ENCODE results near the gene LGALS9B.
"Not testable (repeated sequence)": the region's sequence is repeated elsewhere in the genome, so short reads cannot be mapped to it uniquely, and the experiment has no call there.

Gene LGALS9B

DNA sequence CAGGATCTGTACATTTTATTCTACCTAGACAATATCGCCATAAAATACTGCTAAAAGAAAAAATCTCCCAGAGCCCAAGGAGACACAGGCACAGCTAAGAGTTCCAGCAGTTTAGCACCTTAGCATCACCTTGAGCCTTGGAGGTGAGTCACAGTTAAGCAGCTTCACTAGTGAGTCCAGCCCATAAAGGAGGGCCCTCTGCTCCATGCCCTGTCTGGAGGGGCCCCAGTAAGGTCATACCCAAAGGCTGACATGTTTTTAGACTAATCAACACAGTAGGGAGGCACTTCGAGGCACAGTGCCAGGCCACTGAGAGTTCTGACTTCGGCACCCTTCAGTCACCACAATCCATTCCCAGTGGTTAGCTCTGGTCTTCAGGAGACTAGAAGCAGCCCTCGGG is 2.6 kb upstream of the LGALS9B start:
- FAIRE-seq; DNase-seq (ENCODE audit: insufficient read length, low spot score): not testable (repeated sequence)

DNA sequence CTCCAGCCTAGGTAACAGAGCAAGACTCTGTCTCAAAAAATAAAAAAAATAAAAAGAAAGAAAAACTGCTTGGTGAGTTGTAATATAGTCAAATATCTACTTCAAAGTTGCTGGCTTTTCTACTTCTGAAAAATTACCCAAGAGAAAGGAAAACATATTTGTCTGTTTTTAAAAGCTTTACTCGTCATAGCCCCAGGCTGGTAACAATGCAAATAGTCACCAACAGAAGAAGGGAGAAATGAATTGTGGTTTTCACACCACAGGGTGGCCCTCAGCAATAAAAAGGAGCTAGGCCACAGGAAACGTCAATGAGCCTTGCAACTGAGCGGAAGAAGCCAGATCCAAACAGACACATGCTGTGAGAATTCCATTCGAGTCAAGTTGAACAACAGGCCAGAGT is 1.8 kb upstream of the LGALS9B start:
- not testable (repeated sequence) for DNase-seq (ENCODE audit: insufficient read length, low spot score); FAIRE-seq

DNA sequence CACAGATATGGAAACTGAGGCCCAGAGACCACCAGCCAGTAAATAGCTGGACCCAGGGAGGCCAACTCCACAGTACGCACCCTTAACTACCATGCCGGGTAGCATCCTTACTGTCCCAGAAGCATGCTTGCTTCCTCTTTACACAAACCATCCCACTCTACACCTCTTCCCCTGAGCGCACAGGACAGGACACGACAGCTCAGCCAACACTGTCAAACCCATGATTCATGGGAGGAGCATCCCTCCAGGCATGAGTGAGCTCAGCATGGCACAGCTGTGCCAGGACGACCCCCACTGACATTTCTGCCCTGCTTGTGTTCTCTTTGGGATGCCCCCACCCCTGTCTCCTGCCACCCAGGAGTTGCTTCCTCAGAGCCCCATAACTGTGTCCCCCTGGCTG is 340 bp downstream of the LGALS9B start:
- FAIRE-seq = not testable (repeated sequence)

DNA sequence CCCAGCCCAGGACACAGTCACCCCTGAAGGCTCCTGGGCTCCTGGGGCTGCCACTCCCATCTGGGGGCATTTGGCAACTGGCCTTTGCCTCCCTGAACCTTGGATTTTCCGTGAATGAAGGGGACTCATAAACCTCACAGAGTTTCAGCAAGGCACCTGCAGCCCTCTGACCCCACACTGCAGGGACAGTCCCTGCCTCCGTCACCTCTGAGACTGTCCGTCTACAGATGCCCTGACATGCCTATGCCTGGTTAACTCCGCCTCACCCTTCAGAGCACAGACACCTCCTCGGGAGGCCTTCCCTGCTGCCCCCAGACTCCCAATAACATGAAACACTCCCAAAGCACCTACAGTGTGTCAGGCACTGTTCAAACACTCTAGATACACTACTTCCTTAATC is 786 bp downstream of the LGALS9B start:
- not testable (repeated sequence) for FAIRE-seq

More for the DNA sequence above, 340 bp downstream of the LGALS9B start:
- DNase-seq (ENCODE audit: insufficient read length, low spot score) = not testable (repeated sequence)

DNA sequence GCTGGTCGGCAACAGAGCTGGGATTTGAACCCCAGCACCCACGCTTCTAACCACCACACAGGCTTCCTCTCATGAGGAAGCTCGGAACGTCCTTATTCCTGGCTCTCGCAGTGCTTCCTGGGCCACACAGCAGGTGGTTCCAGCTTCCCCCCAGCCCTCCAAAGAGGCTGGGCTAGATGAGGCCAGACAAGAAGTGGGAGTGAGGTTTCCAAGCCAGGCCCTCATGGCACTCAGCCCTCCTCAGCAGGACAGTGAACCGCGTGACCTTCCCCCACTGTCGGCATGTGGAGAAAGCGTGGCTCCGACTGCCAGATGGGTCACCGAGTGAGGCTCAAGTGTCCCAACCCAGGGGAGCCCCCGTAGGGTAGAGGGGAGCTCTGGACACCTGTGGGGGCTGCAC is 1.8 kb downstream of the LGALS9B start:
- DNase-seq (ENCODE audit: insufficient read length, low spot score); FAIRE-seq: not testable (repeated sequence)

More for the DNA sequence above, 786 bp downstream of the LGALS9B start:
- DNase-seq (ENCODE audit: insufficient read length, low spot score) = not testable (repeated sequence)

DNA sequence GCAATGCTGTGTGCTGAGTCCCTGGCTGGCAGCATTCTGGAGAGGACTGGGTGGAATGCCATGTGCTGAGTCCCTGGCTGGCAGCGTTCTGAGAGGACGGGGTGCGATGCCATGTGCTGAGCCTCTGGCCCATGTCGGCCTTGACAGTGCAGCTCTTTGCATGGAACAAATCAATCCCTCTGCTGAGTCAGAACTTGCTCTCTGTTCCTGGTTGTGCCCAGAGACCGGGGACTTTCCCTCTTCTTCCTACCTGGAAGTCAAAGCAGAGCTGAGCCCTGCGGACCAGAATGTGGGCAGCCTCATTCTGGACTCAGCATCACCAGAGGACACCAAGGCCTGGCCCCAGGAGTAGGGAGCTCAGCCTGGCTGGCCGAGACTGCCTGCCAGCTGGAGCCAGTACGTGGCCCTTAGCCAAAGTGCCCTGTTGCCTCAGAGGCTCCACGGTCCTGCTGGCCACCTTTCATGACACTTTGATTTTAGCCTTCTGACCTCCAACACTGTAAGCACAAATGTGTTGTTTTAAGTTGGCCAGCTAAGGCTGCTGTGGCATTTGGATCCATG is 2.4 kb downstream of the LGALS9B start:
- FAIRE-seq; DNase-seq (ENCODE audit: insufficient read length, low spot score): not testable (repeated sequence)

DNA sequence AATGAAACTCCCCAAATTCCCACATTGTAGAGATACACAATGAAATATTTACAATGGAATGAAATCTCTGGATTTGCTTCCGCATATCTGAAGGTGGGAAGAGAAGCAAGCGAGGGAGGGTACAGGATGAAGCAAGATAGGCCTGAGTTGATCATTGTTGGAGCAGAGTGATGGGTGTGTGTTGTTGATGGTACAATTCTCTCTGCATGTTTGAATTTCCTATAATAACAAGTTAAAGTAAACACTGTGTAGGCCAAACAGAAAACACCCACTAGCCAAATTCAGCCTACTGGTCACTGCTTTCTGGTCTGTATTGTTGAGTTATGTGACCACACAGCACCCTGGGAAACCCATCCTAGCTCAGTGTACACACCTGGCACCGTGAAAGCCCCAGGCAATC is 5.2 kb downstream of the LGALS9B start:
- DNase-seq (ENCODE audit: insufficient read length, low spot score); FAIRE-seq: not testable (repeated sequence)

DNA sequence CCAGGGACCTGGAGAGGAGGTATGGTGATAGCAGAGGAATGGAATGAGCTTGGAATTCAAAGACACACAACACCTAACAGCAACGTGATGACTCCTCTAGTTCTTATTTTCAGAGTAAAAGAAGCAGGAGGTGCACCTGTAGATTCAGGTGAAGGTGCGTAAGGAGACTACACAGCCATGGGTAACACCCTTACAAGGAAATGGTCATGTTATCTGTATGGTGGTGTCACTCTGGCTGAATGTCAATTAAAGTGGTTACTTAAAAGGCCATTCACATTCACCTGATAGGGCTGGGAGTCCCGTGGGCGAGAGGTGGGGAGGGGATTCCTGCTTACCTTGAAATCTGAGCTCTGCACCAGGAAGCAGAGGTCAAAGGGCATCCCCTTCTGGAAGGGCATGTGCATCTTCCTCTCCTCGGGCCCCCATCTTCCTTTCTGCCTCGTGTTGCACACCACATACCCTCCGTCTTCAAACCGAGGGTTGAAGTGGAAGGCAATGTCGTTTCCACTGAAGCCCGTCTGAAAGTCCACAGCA is 9.4 kb downstream of the LGALS9B start:
- not testable (repeated sequence) for FAIRE-seq; DNase-seq (ENCODE audit: insufficient read length, low spot score)

DNA sequence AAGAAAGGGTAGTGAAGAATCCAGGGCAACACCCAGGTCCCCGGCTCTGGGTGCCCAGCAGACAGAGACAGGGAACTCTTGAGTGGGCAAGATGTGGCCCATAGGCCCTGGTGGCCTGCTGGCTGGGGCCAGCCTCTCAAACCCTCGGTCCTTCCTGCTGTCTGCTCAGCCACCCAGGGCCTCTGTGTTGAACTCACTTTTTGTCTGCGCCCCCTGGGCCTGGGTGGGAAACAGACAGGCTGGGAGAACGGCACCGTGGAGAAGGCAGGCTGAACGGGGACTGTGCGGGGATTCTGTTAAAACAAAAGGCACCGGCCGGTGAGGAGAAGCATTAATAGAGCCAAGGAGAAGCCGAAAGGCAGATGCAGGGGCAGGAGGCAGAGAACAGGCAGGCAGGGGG is 12.2 kb downstream of the LGALS9B start:
- FAIRE-seq; DNase-seq (ENCODE audit: insufficient read length, low spot score): not testable (repeated sequence)

DNA sequence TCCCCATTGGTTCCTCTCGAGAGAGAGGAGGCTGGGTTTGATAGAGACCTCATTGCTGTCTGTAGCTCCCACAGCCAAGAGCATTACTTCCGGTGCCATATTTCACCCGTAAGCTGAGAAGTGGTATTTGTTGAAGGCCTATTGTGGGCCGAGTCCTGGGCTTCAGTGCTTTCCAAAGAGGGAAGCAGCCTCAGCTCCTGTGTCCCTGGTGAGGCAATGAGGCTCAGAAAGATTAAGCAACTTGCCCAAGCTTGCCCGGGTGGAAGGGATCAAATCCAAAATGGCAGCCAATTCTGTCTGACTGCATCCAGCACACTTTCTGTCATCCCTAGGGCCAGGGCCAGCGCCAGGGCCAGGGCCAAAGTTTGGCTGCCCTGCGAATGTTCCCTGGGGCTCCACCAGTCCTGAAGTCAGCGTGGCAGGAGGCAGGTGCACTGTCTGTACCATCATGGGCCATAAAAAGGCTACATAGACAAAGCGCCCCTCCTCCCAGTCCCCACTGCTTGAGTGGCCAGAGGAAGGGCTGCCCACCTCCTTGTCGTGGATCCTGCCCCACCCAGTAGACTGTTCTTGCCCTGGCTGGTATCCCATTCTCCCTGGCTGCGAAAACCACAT is 13.4 kb downstream of the LGALS9B start:
- DNase-seq (ENCODE audit: insufficient read length, low spot score); FAIRE-seq: not testable (repeated sequence)

DNA sequence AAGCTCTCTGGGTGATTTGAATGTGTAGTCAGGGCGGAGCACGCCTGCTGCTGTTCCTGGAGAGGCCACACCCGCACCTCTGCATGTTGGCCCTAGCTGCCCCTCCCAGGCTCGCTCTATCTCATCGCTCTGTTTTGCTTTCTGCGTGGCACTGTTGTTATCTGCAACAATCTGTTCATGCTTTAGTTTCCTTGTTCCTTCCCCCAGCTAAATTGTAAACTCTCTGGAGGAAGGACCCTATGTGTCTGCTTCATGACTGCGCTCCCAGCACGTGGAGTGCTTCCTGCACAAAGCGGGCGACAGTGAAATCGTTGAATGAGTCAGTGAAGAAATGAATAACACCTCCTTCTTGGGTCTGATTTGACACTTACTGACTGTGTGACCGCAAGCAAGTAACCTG is 16.5 kb downstream of the LGALS9B start:
- FAIRE-seq; DNase-seq (ENCODE audit: insufficient read length, low spot score): not testable (repeated sequence)

DNA sequence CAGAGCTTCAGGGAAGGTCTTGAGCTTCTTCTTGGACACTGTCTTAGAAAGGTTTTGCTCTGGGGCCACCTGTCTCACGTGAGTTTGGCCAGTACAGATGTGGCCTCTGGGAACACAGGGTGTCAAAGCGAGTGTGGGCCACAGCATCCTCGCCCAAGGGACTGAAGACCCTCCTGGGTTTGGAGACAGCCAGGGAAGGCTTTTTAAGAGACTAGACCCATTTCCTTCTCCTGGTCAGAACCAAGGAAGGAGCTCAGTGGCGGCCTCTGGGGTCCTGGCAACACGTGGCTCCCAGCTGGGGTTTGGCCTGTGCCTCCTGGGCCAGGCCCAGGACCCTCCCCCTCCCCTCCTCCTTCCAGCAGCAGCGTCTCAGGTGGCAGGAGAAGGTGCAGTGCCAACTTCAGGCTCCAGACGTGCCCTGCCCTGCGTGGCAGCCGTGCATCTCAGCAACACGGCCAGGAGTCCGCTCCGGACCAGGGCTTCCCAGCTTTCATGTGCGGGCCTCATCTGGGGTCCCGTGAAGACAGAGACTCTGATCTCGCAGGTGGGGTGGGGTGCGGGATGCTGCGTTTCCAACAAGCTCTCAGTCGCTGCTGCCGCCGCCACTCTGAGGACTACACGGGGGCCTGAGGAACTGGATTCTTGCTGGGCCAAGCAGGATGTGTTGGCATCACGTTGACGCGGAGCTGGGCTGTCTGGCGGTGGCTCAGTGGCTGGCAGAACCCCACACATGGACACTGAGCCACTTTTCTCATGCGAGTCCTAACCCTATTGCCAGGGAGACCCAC is 19.6 kb downstream of the LGALS9B start:
- not testable (repeated sequence) for DNase-seq (ENCODE audit: insufficient read length, low spot score); FAIRE-seq

DNA sequence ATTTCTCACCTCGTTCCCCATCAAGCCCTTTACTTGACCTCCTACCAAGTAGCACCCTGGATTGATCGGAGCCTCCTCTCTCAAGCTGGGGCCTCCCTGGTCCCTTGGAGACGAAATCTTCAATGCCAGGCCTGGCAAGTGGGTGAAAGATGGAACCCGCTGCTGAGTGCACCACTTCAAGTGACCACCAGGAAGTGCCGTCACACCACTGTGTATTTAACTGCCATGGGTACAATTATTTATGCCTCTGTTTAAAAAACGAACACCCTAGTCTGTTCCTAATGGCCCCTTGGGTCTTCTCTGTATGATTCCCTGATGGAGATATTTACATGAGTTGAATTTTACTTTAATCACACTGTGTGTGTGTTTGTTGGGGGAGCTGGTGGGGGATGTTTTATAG is 20.4 kb downstream of the LGALS9B start:
- not testable (repeated sequence) for FAIRE-seq; DNase-seq (ENCODE audit: insufficient read length, low spot score)

DNA sequence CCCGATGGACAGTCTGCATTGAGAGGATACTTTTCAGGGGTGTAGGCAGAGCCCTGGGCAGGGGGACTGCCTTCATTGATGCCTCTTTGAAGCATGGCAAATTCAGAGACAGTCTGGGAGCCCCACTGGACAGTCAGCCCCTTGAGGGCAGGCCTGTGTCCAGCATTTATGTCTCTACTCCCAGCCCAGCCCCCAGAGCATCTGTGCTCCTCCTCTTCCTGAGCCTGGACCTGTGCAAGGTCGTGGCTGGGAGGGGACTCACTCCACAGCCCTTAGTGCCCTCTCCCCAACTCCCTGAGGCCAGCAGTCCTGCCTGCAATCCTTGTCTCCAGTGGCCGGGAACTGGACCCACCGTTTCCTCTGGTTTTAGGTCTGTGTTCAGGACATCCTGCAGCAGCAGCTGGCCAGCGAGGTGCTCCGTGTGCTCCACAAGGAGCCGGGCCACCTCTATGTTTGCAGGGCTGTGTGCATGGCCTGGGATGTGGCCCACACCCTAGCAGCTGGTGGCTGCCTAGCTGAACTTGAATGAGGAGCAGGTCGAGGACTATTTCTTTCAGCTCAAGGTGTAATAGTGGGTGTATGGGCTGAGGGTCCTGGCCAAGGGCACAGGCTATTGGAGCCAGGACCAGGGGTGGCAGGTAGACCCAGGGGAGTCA is 22.6 kb downstream of the LGALS9B start:
- not testable (repeated sequence) for FAIRE-seq; DNase-seq (ENCODE audit: insufficient read length, low spot score)

DNA sequence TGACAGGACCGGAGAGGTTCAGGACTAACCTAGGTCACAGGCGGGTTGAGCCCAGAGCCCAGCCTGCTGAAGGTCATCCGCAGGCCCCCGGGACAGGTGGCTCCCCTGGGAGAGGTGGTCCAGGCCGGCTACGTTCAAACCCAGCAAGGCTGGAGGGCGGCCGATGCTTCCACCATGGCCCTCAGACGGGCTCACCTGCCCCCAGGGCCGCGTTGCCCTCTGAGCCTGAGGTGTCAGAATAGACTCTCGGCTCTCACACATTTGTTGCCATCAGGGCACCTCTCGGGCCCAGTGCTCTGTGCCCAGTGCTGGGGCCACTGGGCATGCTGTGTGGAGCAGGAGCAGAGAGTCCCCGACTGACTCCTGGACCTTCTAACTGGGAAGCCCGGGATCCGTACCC is 23.2 kb downstream of the LGALS9B start:
- DNase-seq (ENCODE audit: insufficient read length, low spot score); FAIRE-seq: not testable (repeated sequence)

DNA sequence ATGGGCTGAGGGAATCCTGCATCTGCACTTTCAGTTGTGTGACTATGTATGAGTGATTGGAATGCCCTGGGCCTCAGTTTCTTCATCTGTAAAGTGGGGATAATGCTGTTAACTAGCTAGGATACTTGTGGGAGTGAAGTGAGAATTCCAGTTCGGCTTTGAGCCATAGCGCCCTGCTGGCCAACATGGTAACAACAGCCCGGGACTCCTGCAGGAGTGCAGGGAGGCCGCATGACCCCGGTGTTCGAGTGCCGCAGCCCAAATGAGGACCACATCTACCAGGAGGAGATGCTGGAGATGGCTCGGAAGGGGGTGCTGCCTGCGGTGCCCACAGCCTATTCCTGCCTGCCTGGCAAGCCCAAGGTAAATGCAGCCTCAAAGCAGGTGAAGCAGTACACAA is 23.7 kb downstream of the LGALS9B start:
- not testable (repeated sequence) for DNase-seq (ENCODE audit: insufficient read length, low spot score); FAIRE-seq

DNA sequence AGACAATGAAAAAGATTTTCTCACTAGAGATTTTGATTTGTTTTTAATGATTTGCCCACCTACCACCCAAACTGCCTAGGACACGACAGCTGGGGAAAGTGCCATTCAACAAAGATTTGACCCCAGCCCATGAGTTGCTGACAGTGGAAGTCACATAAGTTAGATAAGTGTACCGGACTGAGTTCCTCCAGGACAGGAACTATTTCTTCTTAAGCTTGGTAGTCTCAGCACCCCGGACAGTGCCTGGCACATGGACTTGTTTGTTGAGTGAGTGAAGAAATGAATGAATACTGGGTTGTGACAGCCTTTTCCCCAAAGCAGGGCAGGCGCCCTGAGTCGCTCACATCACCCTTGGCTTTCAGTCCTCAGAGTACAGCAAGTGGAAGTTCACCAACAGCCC is 26.7 kb downstream of the LGALS9B start:
- DNase-seq (ENCODE audit: insufficient read length, low spot score); FAIRE-seq: not testable (repeated sequence)

DNA sequence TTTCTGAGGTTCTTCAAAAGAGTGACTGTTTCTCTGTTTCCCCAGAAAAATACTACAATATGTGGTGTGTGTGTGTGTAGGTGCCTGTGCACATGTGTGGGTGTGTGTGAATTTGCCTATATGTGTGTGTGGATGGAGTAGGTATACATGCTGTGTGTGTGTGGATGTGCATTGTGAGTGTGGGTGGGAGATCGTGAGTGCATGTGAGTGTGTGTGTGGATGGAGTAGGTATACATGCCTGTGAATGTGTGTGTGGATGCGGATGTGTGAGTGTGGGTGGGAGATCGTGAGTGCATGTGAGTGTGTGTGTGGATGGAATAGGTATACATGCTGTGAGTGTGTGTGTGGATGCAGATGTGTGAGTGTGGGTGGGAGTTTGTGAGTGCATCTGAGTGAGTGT is 32.2 kb downstream of the LGALS9B start:
- FAIRE-seq = peak; percentile 6
- not testable (repeated sequence) for DNase-seq (ENCODE audit: insufficient read length, low spot score)

DNA sequence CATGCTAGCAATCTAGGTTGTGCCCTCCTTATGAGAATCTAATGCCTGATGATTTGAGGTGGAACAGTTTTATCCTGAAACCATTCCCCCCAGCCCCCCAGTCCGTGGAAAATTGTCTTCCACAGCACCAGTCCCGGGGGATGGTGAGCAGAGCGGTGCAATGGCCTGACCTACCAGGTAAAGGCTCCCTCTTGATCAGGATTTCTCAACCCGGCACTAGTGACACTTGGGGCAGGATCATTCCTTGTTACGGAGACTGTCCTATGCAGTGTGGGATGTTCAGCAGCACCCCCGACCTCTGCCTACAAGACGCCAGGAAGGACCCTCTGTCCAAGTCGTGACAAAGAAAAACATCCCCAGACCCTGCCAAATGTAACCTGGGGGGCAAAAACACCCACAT is 34.0 kb downstream of the LGALS9B start:
- not testable (repeated sequence) for DNase-seq (ENCODE audit: insufficient read length, low spot score); FAIRE-seq

DNA sequence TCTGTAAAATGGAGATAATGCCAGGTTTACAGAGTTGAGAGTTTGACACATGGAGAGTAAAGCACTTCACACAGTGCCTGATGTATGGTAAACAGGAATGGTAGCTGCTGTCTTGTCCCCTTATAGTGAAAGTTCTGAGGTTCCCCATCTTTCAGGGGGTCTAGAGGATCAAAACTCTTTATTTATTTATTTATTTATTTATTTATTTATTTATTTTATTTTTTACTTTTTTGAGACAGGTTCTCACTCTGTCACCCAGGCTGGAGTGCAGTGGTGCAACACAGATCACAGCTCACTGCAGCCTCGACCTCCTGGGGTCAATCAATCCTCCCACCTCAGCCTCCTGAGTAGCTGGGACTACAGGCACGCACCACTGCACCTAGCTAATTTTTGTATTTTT is 40.1 kb downstream of the LGALS9B start:
- not testable (repeated sequence) for DNase-seq (ENCODE audit: insufficient read length, low spot score); FAIRE-seq

Measured in H54 (cell line).